ENCODE measurements around the gene PLCB4.

The PLCB4 gene

GRCh38 chr20:9490161-9490560 lies 421.3 kb downstream of the PLCB4 start:
- no peak for TF ChIP-seq SIN3A (IDR thresholded peaks at IDR 0.05; ENCODE audit: borderline replicate concordance, insufficient read depth, low read length)
- TF ChIP-seq REST (IDR thresholded peaks at IDR 0.05; ENCODE audit: insufficient read depth in 1 of 2, low read depth in 2 of 2, low read length in 2 of 2) = no peak
- TF ChIP-seq TAF1 (IDR thresholded peaks at IDR 0.05; ENCODE audit: borderline replicate concordance, insufficient read depth, low read length) = no peak
- TF ChIP-seq FOXP2 (optimal IDR thresholded peaks at IDR 0.05; ENCODE audit: borderline replicate concordance, extremely low read depth, extremely low read length, insufficient read depth) = no peak
- no peak for TF ChIP-seq POLR2AphosphoS5 (IDR thresholded peaks at IDR 0.05; ENCODE audit: low read depth, low read length)

GRCh38 chr20:9490631-9491030 lies 421.7 kb downstream of the PLCB4 start:
- TF ChIP-seq FOXP2 (optimal IDR thresholded peaks at IDR 0.05; ENCODE audit: borderline replicate concordance, extremely low read depth, extremely low read length, insufficient read depth) = no peak
- TF ChIP-seq TAF1 (IDR thresholded peaks at IDR 0.05; ENCODE audit: borderline replicate concordance, insufficient read depth, low read length) = no peak
- no peak for TF ChIP-seq REST (IDR thresholded peaks at IDR 0.05; ENCODE audit: insufficient read depth in 1 of 2, low read depth in 2 of 2, low read length in 2 of 2)
- TF ChIP-seq POLR2AphosphoS5 (IDR thresholded peaks at IDR 0.05; ENCODE audit: low read depth, low read length) = no peak
- TF ChIP-seq SIN3A (IDR thresholded peaks at IDR 0.05; ENCODE audit: borderline replicate concordance, insufficient read depth, low read length) = no peak

GRCh38 chr20:9491324-9491723 lies 422.4 kb downstream of the PLCB4 start:
- TF ChIP-seq TAF1 (IDR thresholded peaks at IDR 0.05; ENCODE audit: borderline replicate concordance, insufficient read depth, low read length) (no peak), SIN3A (IDR thresholded peaks at IDR 0.05; ENCODE audit: borderline replicate concordance, insufficient read depth, low read length) (no peak)

GRCh38 chr20:9492067-9492466 lies 423.2 kb downstream of the PLCB4 start:
- TF ChIP-seq TAF1 (IDR thresholded peaks at IDR 0.05; ENCODE audit: borderline replicate concordance, insufficient read depth, low read length) (no peak), FOXP2 (optimal IDR thresholded peaks at IDR 0.05; ENCODE audit: borderline replicate concordance, extremely low read depth, extremely low read length, insufficient read depth) (no peak), REST (IDR thresholded peaks at IDR 0.05; ENCODE audit: insufficient read depth in 1 of 2, low read depth in 2 of 2, low read length in 2 of 2) (no peak), POLR2AphosphoS5 (IDR thresholded peaks at IDR 0.05; ENCODE audit: low read depth, low read length) (no peak), SIN3A (IDR thresholded peaks at IDR 0.05; ENCODE audit: borderline replicate concordance, insufficient read depth, low read length) (no peak)

- TF ChIP-seq REST (IDR thresholded peaks at IDR 0.05; ENCODE audit: insufficient read depth in 1 of 2, low read depth in 2 of 2, low read length in 2 of 2) (no peak), SIN3A (IDR thresholded peaks at IDR 0.05; ENCODE audit: borderline replicate concordance, insufficient read depth, low read length) (no peak), POLR2AphosphoS5 (IDR thresholded peaks at IDR 0.05; ENCODE audit: low read depth, low read length) (no peak), TAF1 (IDR thresholded peaks at IDR 0.05; ENCODE audit: borderline replicate concordance, insufficient read depth, low read length) (no peak), FOXP2 (optimal IDR thresholded peaks at IDR 0.05; ENCODE audit: borderline replicate concordance, extremely low read depth, extremely low read length, insufficient read depth) (no peak)
Measured at GRCh38 chr20:9493803-9494202, 424.9 kb downstream of the PLCB4 start.

Measured in PFSK-1 (cell line).